SKM-1 (cell line): ENCODE results near the gene STIM2.
"Not testable (repeated sequence)": the region's sequence is repeated elsewhere in the genome, so short reads cannot be mapped to it uniquely, and the experiment has no call there.

Experiments
- DNase-seq: peaks from one replicate; lab custom pipeline; 2025; ENCODE audit not compliant: unreplicated experiment; lab: John Stamatoyannopoulos, UW

The STIM2 gene

DNA sequence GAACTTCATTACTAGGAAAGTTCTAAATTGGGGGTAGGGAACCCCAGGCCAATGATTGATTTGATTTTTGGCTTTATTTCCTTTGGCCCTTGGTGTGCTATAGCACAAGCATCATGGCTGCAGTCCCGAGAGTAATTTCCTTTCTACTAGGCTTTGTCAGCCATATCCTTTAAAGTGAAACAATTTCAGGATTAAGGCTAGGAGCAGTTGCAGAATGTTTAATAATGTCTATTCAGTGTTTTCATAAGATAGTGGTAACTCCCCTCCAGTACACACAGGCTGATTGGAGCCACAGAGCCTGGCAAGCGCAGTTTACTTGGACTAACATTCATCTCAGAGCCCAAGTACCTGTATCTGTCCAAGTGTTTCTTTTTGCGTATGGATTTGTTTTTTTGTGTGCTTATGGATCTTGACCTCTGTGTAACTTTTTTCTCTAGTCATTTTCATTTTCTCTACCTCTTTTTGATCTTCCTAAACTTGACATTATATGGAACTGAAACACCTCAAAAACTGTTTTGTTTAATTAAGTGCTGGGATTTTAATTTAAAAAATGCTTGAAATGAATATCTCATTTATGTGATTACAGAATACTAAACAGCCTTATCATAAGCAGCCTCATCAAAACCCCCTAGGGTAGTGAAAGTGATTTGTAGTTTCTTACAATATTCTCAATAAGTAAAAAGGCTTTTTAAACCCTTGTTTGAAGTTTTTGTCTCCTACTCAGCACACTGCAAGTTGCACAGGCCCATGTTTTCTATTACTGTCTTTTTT lies 7.5 kb downstream of the STIM2 start:
- DNase-seq: no peak

DNA sequence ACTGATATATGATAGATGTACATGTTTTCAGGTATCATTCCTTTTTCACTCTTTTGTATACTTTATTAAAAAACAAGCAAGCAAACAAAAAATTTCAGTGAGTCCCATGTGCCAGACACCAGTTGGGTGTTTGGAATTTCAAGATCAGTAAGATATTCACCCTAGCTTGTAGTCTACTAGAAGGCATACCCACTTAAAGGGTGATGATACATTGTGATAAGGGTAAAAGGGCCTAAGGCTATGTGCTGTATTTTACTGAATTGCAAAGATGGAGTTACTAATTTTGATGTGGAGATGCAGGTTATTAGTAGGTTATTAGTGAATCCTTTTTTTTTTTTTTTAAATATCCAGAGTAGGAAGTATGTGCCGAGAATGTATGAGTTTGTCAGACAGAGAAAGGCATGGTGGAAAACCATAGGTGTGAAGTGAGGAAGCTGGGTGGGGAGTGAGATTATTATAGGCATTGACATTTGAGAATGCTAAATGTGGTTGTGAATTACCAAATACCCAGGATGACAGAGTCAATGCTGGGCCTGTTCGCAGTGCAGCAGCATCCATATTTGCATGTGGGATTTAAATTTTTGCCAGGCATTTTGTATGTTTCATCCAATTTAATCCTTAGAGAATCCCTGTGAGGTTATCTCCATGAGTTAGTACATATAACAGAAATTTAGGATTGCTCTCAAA lies 10.1 kb downstream of the STIM2 start:
- no peak for DNase-seq

DNA sequence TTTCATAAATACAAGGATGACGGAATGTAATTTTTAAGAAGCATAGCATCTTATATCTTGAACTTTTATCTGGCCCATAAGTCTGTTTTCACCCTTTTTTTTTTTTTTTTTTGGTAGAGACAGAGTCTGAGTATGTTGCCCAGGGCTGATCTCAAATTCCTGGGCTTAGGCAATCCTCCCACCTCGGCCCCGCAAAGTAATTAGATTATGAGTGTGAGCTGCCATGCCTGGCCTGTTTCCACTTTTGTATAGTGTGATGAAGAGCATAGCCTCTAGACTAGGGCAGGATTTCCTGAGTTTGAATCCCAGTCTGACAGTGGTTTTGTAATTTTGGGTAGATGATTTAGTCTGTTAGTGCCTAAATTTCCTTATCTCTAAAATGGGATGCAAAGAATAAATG lies 11.0 kb downstream of the STIM2 start:
- DNase-seq: no peak

DNA sequence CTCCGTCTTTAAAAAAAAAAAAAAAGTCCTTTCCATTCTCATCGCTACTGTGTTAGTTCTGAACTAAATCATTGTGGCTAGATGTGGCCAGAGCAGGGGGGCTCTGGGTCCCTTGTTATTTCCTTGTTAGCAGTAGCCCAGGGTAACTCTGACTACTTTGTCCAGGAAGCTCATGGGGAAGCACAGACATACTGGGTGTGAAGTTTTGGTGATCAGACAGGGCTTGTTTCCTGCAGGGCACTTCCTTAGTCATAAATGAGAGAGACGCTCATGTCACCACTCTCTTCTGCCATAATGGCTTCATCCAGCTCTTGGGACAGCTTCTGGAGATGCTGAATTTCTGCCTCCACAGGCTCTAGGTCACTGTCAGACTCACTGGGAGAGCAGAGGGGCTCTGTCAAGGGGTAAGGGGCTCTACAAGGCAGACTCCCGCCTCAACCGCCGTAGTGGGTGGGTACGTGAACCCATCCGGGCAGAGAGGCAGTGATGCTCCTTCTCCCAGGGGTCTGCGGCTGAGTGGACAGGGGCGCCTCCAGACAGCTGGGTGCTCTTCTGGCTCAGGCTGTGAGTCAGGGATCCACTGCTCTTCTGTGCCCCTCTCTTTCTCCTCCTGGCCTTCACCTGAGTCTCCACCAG lies 12.9 kb downstream of the STIM2 start:
- DNase-seq: no peak

DNA sequence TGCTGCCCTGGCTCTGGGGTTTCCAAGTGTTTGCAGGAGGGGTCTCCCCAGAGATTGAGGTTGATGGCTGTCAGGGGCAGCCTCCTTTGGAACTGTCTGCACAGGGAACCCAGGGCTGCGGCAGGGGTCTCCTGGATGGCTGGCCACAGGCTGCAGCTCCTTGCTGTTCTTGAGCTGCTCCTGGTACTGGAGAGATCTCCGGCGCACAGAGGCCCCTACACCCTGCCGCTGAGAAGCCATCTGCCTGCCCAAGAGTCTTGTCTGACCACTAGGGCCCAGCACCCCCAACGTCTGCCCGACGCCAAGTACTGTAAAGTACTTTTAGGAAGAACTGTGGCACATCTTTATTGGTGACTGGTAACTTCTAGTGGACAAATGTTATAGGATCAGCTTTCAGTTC lies 13.5 kb downstream of the STIM2 start:
- DNase-seq: no peak

DNA sequence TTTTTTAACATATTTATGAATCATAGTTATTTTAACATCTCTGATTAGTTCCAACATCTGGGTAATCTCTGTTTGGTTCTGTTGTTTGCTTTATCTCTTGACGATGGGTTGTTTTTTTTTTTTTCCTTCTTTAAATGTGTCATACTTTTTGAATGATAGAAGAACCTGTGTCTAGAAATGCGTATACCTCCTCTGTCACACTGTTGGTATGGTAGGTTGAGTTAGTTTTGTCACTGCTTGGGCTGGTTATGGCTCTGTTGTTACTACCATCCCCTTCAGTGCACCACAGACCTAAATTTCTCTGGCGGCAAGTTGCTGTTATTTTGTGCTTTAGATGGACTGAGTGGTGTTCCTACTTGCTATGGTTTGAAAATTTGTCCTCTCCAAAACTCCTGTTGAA lies 16.8 kb downstream of the STIM2 start:
- DNase-seq: no peak

DNA sequence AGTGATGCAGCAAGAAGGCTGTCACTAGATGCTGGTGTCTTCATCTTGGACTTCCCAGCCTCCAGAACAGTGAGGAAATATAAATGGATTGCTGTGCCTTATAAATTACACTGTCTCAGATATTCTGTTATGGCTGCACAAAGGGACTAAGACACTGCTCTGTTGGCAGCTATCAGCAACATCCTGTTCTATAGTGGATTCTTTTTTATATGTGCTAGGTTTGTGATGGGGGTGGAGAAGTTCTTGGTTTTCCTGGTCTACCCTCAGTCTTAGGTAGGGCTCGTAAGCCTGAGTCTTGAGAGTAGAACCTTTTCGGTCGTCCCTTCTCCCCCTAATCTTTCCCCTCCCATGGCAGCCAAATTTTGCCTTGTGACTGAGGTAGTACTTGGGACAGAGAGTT lies 17.3 kb downstream of the STIM2 start:
- DNase-seq: no peak

DNA sequence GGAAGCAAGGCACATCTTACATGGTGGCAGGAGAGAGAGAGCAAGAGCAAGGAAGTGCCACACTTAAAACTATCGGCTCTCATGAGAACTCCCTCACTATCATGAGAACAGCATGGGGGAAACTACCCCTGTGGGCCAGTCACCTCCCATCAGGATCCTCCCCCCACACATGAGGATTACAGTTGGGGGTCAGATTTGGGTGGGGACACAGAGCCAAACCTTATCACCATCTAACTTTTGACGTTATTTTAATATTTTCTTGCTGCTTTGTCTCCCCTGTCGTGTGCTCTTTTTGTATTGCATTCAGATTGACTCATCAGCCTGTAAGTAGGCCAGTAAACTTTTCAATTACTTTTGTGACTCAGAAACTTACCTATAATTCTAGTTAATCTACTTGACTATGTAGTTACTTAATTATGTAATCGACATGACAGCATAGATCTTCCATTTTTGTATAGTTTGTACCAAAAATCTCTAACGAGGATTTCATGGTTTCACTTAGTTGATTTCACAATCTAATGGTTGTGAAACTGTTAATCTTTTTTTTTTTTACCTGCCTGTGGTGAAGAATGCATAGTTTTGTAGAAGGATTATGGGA lies 18.3 kb downstream of the STIM2 start:
- no peak for DNase-seq

DNA sequence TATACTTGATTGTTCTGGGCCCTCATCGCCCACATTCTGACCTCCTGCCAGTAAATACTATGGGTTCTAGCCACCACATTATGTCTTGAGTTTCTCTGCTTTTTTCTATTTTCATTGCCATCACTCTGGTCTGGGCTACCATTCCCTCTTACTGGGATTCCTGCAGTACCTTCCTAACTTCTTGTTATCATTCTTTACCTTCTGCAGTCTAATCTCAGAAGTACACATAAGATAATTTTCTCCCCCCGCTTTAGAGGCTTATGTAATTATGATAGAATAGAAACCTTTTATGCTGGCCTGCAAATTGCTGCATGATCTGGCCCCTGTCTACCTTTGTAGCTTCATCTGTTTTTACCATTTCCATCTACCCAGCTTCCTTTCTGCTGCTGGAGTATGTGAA lies 19.2 kb downstream of the STIM2 start:
- DNase-seq: no peak

DNA sequence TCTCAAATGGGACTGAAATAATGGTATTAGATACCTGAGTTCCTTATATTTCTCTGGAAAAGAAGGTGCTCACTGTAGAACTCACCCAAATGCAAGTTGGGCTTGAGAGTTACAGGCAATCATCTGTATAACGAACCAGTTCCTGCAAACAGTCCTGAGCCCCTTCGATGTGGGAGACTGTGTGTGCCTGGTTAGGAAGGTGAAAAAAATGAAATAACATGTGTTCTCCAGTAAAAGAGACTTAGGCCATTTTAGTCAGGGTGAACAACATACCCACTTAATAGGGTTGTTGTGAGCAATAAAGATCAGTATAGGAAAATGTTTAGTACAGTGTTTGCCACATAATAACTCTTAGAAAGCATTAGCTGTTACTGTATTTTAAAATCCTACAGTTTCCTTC lies 23.4 kb downstream of the STIM2 start:
- no peak for DNase-seq

DNA sequence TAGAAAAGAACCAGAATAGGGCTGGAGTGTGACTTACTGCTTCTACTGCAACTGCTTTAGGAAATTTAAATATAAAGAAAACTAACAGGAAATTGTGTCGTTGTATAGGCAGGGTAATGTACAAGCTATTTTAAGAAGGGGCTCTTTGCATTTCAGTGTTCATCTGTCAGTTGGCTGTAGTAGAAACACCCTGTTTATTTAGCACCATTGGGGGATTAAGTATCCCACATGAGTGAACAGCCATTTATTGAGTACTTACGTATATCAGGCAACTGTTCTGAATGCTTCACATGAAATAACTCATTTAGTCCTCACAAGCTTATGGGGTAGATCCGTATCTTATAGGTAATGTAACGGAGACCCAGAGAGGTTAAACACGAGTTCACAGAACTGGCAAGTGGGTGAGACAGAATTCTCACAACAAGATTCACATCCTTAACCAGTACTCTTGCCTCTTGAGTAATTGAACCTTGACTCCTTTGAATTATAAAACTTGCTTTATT lies 23.9 kb downstream of the STIM2 start:
- no peak for DNase-seq

DNA sequence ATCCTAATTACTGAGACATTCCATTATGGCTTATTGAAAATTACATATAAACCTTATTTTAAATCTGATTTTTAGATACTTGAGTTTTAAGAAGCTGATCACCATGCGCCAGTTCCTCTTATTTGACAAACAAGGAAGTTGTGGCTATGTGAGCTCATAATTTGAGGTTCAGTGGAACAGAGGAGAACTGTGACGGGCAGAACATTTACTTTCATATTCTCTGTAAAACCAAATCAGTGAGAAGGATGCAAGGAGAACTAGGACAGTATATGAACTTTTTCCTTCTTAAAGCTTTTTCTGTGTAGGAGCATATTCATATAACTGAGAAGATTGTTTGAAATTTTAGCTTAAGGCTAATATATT lies 25.3 kb downstream of the STIM2 start:
- DNase-seq: peak; percentile 89

DNA sequence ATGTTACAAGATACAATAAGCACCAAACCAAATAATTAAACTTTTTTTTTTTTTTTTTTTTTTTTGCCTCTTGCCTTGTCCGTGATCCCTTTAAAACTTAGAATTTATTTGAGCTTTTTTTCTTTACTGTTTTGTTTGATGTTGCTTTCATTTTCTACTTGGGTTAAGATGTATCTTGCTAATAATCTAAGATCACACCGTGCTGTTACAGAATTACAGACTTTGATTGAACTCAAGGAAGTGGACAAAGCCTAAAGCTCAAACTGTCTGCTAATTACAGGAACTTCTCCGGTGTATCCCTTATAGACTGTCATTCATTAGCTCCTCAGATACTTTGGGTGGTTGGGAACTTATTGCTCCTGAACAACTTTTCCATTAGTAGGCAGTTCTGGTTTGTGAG lies 26.5 kb downstream of the STIM2 start:
- no peak for DNase-seq

DNA sequence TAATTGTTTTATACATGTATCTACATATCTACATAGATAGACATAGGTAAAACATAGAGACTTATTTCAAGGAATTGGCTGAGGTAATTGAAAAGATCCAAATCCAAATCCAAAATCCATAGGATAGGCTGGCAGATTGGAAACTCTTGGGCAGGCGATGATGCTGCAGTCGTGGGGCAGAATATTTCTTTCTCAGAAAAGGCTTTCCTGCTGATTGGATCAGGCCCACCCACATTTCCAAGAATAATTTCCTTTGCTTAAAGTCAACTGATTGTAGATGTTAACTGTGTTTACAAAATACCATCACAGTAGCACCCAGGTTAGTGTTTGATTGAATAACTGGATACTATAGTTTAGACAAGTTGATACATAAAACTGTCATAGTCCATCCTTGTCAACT lies 27.2 kb downstream of the STIM2 start:
- DNase-seq: no peak

DNA sequence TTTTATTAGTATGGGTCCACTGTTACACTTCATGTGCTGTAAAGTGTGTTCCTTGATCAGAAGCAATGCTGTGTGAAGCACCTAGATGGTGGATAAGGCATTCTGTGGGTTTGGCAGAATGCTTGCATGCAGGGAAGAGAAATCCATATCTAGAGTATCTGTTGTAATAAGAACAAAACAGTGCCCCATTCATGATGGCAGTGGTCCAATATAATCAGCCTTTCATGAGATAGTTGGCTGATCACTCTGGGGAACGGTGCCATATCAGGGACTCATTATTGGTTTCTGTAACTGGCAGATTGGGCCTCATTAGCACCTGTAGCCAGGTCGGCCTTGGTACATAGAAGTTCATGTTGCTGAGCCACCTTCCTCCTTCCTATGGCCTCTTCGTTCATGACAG lies 28.7 kb downstream of the STIM2 start:
- no peak for DNase-seq

DNA sequence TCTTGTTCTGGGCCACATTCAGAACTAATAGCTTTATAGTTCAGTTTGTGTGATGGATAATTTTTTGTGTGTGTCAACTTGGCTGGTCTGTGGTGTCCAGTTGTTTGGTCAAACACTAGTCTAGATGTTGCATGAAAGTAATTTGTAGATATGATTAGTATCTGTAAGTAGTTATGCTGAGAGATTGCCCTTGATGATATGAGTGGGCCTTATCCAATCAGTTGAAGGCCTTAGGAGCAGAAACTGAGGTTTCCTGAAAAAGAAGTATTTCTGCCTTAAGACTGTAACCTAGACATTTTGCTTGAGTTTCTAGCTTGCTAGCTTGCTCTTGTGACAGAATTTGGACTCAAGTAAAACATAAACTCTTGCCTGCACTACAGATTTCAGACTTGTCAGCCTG lies 30.4 kb downstream of the STIM2 start:
- DNase-seq: no peak

DNA sequence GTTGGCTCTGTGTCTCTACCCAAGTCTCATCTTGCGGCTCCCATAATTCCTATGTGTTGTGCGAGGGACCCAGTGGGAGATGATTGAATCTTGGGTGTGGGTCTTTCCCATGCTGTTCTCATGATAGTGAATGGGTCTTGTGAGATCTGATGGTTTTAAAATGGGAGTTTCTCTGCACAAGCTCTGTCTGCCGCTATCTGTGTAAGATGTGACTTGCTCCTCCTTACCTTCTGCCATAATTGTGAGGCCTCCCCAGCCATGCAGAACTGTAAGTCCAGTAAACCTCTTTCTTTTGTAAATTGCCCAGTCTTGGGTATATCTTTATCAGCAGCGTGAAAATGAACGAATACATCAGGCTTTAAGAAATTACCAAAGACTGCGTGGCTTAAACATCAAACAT lies 31.2 kb downstream of the STIM2 start:
- no peak for DNase-seq

DNA sequence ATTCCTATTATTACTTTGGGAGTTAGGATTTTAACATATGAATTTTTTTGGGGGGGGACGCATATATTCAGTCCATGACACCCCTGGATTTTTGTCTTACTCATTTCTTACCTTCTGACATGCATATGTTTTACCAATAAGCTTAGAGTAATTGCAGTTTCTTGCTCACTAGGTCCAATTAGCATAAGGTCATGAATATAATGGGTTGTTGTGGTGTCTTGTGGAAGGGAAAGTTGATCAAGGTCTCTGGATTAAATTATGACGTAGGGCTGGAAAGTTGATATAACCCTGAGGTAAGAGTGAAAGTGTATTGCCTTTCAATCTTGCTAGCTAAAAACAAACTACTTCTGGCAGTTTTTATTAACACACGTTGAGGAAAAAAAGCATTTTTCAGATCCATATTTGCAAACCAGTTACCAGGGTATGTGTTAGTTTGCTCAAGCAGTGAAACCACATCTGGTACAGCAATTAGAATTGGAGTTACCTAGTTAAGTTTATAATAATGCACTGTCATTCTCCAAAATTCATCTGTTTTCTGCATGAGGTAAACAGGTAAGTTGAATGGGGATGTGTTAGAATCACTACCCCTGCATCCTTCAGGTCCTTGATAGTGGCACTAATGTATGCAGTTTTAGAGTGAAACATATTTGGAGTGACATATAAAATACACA lies 32.0 kb downstream of the STIM2 start:
- no peak for DNase-seq

DNA sequence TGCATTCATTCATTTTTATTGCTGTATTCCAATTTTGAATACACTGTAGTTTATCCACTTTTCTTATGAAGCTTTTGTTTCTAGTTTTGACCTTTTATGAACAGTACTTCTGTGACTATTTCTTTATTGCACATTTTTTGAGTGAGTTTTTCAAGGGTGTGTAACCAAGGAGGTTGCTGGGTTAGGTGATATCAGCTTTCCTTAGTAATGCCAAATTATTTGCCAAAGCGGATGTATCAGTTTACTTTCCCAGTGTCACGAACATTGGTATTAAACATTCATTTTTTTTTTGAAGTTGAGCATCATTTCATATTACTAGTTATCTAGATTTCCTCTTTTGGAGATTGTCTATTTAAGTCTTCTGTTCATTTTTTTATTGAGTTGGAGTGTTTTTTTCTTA lies 32.9 kb downstream of the STIM2 start:
- no peak for DNase-seq

DNA sequence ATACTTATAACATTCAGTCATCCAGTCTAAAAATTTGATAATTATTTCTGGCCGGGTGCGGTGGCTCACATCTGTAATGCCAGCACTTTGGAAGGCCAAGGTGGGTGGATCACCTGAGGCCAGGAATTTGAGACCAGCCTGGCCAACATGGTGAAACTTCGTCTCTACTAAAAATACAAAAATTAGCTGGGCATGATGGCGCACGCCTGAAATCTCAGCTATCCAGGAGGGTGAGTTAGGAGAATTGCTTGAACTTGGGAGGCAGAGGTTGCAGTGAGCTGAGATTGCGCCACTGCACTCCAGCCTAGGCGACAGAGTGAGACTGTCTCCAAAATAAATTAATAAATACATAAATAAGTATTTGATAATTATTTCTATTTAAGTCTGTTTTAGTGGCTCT lies 34.2 kb downstream of the STIM2 start:
- DNase-seq: not testable (repeated sequence)

DNA sequence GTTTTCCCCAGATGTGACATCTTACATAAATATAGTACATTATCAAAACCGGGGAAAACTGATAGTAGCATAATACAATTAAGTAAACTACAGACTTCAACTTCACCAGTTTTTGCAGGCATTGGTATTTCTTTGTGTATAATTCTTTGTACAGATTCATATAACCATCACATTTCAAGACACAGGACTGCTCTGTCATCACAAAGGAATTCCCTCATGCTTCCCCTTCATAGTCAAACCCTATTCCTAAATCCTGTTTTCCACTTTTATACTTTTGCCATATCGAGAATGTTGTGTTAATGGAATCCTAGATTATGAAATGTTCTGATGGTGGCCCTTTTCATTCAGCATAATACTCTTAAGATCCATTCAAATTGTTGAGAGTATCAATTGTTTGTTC lies 36.0 kb downstream of the STIM2 start:
- DNase-seq: no peak
